Suppressor macrophage (primary cell): ENCODE results near the gene RHBDF2.

Experiments
- DNase-seq, 4 experiments: peaks; one replicate each; pipeline ENCODE4 v3.0.0-alpha.2; 2020 to 2022

RHBDF2 gene

DNA sequence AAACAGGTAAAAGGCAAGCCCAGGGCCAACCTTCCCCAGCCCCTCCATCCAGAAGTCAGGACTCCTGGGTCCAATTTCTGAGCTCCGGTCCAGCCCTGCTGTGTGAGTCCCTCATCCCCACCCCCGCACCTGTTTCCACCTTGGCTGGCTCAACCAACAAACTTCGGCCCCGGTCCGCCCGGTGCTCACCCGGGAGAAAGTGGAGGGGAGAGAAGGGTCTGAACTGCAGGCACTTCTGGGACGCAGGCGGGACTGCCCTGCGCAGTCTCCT, 541 bp downstream of the RHBDF2 start:
- DNase-seq, result no peak

DNA sequence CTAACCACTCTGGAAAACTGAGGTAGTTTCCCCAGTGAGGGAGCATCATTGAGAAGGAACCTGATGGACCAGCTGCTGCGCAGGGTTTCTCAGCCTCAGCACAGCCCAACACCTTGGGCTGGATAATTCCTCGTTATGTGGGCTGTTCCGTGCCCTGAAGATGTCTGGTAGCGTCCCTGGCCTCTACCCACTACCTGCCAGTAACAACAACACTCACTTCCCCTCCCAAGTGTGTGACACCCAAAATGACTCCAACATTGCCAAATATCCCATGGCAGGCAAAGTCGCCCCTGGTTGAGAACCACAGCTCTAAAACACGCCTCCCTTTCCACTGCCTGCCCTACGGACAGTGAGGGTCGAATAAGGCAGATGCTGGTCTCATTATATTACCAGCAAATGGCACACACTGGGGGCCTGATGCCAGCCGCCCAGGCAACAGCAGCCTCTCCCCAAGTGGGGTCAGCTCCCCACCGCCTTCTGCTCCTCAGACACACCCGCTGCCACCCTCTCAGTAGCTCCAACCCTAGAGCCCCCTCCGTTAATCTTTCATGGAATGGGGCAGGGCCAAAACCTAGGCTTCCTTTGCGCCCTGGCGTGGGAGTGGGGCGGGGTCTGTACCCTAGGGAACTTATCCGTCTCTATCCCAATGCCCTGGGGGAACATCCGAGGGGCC, 1.0 kb downstream of the RHBDF2 start:
- peak; percentile 66 to 74 (median 71) for DNase-seq

DNA sequence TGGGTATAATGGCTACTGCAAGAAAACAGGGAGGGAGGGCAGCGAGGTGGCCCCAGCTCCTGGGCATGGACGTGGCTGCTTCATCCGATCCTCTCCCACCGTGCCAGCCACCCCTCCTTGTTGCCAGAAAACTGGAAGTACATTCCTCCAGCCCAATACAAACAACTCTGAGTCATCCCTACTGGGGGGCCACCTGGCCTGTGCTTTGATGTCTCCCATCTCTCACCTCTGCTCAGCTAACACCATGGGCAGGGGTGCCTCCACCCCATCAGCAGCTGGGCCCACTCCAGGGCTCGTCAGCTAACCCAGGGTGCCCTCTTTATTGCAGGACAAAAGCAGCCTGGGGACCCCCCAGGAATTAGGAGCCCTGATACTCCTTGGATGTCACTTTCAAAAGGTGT, 2.0 kb downstream of the RHBDF2 start:
- peak in 1 of 4 experiments; percentile 32 for DNase-seq

DNA sequence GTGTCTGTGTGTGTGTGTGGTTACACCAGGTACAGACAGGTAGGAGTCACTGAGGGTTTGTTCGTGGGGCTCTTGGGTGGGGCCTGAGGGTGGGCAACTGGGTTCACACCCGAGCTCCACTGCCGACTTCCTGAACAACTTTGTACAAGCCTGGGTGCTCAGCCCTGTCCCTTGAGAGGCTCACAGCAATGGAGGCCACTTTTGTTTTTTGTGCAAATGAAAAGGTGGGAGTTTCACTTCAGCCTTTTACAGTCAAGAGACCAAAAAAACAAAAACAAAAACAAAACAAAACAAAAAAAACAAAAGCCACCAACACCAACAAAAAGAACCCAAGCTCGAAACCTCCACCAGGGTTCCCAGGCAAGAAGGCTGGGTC, 2.4 kb downstream of the RHBDF2 start:
- no peak for DNase-seq

DNA sequence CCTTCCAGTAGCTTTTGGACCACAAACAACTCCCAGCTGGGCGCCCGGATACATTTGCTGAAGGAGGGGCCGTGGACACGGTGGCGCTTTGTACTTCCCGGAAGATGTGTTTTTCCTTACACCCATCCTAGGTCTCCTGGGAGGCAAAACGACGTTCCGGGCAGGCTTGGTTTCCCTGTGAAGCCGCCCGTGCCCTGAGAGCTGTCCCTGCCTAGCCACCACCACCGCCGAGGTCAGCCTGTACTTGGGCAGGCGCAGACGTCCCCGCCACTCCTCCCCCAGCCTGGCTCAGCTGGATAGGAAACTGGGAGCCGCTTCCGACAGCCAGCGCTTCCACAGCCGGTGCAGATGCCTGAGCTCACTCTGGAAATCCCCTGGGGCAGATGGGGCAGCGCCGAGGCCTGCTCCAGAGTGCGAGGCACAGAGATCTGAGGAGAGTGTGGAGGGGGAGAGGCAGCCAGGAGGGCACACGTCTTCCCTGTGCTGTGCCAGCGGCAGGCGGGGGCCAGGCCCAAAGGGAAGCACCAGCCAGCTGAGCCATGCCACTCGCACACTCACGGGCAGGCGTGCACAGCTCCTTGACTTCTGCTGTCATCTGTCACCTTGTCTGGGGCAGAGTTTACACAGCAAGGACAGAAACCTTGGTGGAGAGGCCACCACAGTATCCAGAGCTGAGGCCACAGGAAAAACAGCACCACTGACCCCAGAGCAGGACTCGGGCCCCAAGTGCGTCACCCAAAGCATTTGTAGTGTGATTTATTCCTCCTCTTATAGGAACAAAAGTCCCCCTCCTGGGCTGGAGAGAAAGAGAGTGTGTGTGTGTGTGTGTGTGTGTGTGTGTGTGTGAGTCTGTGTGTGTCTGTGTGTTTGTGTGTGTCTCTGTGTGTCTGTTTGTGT, 3.0 kb downstream of the RHBDF2 start:
- DNase-seq, result peak in 3 of 4 experiments; percentile 54 to 78 (median 59)

DNA sequence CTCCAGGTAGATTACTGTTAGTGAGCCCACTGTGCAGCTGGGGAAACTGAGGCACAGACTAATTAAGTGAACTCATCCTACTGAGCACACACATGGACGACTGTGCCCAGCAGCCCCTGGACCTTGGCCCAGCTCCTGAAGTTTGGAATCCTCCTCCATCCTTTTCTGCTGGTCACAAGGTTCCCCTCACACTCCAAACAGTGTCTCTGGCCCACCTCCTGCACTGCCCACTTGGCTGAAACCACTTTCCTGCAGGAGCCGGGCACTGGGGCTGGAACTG, 3.6 kb downstream of the RHBDF2 start:
- no peak for DNase-seq

DNA sequence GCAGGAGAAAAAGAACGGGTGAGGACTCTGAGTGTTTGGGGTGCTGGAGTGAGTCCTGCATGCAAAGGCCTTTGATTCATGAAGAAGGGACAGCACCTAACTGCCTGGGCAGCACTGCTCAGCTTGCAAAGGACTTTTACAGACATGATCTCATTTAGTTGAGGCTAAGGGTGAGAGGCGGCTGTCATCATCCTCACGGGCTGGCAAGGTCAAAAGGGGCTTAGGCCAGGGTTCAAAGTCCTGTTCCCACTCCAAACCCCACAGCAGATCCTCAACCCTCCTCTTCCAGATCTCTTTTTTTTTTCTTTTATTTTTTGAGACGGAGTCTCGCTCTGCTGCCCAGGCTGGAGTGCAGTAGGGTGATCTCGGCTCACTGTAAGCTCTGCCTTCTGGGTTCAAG, 4.8 kb downstream of the RHBDF2 start:
- DNase-seq, result peak; percentile 67 to 83 (median 76)

DNA sequence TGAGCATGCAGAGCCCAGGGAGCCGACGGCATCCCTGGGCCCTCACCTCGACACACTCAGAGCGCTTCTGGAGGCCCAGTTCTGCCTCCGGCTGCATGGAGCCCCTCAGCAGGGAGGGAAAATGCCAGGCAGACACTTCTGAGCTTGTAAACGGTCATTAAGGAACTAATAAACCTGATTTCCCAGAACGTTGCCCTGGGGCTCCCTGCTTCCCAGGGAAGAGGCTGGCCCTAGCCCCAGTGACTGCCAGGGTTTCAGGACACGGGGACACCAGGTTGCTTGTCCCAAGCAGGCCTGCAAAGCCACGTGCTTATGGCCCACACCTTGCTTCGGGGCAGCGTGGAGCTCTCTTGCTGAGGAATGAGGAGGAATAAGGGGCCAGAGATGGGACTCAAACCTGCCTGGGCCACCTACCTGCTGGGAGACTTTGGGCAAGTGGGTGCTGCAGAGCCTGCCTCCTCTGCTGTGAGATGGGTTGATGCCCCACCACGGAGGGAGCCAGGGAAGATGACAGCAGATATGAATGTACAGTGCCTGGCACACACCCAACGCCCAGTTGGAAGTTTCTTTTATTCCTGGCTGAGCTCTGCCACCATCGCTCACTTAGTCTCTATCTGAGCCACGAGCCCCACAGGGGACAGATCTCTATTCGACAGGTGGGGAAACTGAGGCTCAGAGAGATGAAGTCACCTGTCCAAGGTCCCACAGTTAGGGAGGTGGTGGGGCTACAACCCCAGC, 5.4 kb downstream of the RHBDF2 start:
- DNase-seq, result no peak

DNA sequence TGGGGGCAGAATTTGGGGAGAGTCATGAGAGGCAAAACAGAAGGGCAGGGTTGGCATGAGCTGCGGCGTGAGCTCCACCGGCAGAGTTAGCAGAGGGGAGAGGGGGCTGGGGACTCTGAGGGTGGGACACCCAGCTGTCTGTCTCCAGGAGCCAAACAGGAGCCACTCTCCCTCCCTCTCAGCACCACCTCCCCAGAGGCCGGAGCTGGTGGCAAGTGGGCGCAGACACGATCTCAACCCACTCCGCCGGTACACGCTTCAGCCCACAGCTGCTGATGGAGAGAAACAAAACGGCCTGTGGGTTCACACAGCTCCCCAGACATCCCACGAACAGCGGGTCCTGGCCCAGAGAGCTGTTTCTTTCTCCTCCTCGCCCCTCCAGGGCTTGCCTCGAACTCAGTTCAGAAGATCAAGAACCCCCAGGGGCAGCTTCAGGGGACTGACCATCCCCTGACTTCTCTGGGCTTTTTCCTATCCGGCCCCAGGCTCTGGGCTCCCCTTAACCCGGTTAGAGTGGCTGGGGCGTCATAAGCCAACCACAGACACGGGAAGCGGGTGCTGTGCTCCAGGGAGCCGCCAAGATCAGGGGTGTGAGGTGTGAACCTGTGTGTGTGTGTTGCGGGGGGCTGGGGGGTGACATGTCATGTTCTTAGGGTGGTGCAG, 7.6 kb downstream of the RHBDF2 start:
- peak in 2 of 4 experiments; percentile 52 to 62 for DNase-seq

DNA sequence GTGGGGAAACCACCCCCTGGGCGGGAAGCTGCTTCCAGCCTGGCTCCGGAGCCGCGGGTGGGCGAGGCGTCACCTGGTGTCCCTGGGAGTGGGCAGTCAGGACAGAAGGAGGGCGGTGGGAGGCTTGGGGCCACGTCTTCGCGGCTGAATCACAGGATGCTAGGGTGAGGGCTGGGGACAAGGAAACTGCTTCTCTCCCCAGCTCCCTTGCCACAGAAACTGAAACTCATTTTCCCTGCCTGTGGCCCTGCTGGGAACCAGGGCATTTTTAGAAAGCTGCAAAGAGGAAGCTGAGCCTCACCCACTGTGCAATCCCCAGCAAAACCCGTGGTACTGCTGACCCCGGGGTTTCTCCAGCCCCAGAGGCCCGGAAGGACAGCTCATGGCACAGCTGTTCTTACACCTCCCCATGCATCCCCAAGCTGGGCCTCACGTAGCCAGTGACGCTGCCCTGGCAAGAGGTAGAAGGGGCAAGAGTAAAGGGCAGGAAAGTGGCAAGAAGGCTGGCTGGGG, 8.2 kb downstream of the RHBDF2 start:
- DNase-seq, result peak; percentile 95 to 99 (median 97)

DNA sequence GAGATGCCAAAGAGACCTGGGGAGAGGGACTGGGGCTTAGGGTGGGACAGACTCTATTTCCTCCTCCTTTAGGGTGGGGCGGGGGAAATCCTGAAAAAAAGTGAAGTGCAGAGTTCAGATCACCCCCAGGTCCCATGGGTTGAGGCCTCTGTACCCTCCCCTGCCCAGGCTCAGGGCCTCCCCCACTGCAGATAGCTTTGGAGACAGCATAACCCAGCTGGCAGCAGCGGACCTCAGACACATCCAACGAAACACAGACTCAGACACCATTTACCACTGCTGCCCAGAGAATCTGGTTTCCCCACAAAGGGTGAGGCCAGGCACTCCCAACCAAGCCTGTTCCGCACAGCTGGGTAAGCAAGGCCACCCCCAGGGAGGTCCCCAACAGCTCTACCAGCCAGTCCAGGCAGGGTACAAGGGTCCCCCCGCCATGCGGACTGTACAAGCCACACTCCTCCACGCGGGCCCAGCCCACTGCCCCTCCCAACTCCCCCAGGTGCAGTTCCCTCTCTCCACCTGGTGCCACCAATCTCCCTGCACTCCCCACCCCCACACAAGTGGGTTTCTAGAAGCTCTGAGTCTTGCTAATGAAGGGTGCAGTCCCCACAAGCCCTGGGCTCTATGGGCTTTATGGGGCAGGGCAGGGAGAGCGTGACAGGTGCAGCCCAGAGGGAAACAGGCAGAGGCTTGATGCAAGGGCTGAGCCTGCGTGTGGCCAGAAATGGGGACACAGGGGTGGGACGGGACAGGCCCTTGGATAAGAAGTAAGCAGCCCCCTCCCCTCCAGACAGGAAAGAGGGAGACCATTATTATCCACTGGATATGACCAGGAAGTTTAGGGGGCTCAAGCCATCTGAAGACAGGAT, 8.9 kb downstream of the RHBDF2 start:
- peak in 2 of 4 experiments; percentile 74 to 79 for DNase-seq

DNA sequence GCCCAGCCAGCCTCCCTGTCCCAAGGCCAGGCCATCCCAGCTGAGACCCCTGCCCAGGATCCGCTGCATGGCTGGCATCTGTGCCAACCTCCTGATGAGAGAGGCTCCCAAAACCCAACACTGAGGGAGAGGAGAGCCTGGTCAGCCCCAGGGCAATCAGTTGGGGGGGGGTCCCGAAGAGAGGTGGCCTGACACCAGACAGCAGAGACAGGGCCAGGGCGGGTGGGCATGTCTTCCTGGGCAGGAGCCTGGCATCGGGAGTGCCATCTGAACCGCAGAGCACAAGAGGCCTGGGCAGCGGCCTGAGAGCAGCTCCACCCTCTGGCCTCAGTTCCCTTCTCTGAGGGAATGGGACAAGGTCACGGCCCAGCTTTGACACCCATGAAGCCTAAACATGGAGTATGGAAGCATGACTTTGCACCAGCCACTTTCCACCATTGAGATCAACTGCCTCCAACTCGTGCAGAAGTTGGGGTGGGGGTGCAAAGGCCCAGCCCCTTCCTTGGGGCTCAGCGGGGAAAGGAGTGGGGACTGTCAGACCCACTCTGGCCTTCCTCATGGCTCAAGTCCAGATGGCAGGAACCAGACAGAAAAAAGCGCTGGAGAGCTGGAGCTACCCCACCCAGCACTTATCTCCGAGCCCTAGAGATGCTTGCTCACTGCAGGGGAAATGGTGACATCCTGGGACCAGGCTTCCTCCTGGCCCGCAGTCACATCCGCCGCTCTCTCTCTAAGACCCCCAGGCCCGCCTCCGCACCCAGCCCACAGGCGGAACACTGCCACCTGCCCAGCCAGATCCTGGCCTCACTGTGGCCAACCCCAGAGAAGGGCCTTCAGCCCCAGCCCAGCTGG, 9.7 kb downstream of the RHBDF2 start:
- peak; percentile 69 to 80 (median 72) for DNase-seq

DNA sequence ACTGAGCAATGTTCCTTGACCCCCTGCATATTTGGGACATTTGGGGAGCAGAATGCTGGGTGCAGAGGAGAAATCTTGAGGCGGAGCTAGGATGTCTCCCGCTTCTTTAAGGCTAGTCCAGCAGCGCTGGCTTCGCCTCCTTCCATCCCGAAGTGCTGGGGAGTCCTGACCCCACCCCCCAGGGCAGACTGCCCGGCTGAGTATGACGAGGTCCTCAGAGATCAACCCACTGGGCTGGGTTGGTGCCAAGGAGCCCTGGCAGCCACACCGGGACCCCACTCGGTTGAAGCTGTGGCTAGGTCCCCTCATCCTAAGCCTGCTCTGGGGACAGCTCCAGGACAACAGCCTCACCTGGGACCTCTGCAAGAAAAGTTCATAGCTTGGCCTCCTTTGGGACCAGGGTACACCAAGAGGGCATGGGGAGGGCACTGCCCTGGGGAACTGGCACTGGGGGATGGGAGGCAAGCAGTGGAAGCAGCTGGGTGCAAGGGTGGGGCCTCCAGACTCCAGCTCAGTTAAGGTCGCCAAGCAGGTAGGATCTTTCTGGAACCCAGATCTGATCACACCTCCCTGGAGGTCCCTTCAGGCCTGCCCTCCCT, 11.0 kb downstream of the RHBDF2 start:
- DNase-seq, result no peak

DNA sequence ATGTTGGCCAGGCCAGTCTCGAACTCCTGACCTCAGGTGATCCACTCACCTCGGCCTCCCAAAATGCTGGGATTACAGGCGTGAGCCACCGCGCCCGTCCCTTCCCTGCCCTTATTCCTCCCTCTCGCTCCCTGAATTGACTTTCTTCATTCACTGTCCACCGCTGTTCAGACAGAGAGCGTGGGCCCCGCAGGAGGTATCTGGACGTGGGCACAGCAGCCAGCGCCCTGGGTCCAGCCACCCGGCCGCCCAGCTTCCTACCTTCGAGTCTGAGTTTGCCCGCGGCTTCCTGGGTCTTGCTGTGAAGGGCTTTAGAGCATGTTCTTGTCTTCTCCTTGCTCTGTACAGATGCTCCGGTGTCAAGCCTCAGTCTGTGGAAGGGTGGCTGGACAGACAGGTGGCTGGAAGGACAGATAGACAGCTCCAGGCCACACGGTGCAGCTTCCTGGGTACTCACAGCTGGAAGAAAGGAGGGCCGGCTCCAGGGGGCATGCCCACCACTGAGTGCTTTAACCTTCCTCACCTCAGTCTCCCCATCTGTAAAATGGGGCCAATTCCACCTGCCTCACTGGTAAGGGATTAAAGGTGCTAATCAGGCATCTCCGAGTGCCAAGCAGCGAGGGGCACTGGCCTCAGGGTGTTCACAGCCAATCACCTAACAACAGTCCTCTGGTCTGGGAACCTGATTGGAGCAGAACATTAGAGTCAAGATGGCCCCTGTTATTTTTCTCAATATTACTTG, 13.6 kb downstream of the RHBDF2 start:
- no peak for DNase-seq

DNA sequence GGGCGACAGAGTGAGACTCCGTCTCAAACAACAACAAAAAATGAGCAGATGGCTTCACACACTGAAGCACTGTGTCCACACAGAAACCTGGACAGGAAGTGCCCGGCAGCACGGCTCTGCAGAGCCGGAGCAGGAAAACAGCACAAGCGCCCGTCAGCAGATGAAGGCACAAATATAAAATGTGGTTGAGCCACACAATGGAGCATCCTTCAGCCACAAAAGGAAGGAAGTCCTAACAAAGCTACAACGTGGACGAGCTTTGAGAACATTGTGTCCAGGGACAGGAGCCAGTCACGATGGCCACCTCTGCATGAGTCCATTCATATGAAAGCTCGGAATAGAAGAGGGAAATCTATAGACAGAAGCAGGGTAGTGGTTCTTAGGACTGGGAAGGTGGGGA, 15.7 kb downstream of the RHBDF2 start:
- peak; percentile 66 to 83 (median 72) for DNase-seq

DNA sequence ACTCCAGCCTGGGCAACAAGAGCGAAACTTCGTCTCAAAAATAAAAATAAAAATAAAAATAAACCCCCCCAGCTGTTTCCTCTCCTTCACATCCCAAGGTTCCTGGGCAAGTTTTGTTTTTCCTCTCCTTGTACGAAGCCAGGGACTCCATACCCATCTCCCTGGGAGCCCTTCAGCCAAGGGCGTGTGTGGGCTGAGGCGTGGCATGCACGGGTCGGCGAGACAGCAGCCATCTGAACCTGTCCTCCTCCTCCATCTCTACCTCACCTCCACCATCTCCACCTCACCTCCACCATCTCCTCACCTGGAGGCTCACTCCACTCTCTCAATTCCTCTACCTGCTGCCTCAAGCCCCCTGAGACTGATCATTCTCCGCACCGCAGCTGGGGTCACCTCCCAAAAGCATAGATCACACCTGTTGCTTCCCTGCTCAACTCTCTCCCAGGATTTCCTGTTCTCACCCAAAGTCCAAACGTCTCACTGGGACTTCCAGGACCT, 16.9 kb downstream of the RHBDF2 start:
- no peak for DNase-seq

DNA sequence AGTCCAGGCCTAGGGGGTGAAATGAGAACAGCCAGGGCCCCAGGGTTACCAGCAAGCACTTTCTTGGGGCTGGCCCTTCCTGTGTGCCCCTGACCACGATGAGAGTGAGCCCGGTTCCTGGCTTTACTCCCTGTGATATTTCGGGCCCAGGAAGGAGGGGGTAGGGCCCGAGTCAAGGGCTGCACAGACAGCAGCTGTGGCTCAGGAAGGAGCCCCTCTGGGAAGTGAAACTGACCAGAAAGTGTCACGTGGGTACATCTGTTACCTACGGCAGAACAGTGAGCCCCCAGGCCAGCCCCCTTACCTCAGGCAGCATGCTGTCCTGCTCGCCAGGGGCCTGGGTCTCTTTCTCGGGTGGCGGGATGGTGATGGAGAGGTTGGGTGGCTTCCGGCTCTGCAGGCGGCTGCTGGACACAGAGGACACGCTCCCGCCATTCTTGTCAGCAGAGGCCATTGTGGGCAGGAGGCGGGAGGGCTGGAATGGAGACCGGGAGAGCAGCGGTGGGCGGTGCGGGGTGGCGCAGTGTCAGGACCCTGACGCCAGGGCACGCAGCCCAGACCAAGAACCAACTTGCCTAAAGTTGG, 20.1 kb downstream of the RHBDF2 start:
- DNase-seq, result peak in 3 of 4 experiments; percentile 54 to 59 (median 57)

DNA sequence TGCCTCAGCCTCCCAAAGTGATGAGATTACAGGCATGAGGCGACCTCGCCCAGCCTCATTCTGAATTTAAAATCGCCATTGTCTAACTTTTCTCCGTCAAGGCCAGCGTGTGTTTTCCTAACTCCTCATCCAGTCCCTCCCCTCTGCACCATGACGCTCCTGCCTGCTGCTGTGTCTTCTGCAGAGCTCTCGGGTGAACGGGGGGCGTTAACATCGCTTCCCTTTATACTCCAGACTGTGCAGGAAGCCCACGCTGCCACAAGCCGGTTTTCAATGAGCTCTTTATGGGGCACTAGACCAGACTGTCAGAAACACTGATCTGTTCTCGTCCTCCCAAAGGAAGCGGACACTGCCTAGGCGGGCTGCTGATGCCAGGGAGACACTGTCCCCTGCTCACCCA, 20.6 kb downstream of the RHBDF2 start:
- DNase-seq, result peak; percentile 62 to 80 (median 73)

DNA sequence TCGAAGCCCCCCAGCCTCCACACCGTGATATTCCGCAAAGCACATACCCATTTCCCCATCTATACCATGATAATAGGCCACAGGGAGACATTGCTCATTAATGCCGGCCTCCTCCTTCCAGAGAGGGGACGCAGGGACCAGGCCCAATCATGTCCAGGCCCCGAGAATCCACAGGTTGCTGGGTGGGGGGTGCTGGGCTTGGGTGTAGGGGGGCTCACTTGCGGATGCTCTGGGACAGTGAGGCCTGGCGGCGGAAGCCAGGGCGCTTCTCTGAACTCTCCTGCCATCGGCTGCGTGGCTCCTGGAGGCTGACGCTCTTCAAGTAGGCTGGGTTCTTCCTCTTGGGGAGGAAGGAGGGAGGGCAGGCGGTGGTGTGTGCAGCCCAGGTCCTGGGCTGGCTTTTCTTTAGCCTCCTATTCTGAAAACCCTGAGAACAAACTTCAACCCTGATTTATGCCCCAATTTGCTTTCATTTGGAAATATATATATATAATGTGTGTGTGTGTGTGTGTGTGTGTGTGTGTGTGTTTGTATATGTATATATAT, 21.6 kb downstream of the RHBDF2 start:
- peak in 3 of 4 experiments; percentile 41 to 60 (median 51) for DNase-seq
